Stimulated activated CD8-positive, alpha-beta memory T cell treated with anti-CD3 and anti-CD28 coated beads, Interleukin-4, amount 100 ng/mL, for 24 hours (primary cell): ENCODE results near the gene RNF41.
"Not testable (repeated sequence)": the region's sequence is repeated elsewhere in the genome, so short reads cannot be mapped to it uniquely, and the experiment has no call there.

ENCODE experiments used
- DNase-seq: peaks from one replicate; pipeline ENCODE4 v3.0.0-alpha.2; 2020; ENCODE audit warnings: low read depth

RNF41 gene

GRCh38 chr12:56208006-56208405 is 13.7 kb downstream of the RNF41 start:
- DNase-seq = no peak

DNA sequence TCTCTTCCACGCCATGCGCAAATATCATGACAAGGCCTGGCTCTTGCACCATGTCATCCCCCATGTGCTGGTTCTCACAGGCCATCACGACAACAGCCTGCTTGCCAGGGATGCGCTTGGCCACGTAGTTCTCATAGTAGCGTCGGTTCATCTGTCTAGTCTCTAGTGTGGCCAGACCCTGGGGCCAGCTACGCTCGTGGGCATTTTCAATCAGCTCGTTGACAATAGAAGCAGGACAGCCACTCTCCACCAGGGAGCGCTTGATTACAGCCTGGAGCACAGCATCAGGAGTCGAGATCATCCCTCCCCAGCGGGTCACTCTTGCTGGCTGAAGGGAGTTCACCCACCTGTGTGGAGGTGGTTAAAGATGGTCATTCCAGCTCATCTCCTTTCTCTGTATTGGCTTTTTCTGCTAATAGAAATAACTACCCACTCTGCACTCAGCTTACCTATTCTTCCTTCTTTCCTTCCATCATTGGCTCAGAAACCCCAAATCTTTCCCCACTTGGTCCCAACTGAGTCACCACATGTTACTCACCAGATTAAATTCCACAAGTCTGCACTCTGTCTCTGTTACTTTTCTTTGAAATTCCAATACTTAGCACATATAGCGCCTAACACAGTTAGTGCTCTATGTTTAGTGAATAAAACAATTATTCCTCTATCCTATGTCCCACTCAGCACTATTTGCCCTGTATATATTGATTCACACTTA is 15.1 kb downstream of the RNF41 start:
- no peak for DNase-seq

- no peak for DNase-seq
These were observed 16.3 kb downstream of the RNF41 start for GRCh38 chr12:56205445-56205844.

DNA sequence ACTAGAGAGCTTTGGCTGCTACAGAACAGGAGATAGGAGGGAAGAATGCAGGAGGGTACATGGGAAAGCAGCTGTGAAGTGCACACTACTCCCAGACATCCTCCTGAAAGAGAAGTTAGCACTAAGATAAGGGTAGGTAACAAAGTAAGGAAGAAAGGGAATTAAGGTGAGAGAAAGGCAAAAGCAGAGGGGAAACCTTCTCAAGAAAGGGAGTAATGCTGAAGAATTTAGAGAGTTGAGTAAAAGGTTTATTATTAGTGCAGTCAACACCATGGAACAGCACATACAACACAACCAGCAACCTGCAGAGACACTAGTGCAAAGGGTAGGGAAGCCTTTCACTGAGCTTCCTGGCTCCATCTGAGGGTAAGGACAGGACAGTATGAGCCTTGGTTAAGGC is 17.4 kb downstream of the RNF41 start:
- no peak for DNase-seq

GRCh38 chr12:56202838-56203237 is 18.9 kb downstream of the RNF41 start:
- no peak for DNase-seq

GRCh38 chr12:56202366-56202765 is 19.4 kb downstream of the RNF41 start:
- DNase-seq = no peak

DNA sequence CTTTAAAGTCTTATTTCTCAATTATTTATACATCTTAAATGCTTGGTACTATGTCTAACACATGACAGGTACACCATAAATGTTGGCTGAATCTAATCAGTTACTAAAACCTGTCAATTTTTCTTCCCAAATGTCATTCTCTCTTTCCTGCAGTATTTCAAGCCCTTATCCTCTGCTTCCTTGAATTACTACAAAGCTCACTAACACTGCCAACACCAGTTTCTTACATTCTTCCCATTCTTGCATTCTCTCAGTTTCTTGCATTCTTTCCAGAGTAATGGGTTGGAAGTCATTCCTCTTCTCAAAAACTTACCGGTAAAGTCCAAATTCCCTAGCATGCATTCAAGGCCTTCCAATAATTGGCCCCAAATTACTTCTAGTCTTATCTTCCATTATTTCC is 22.9 kb downstream of the RNF41 start:
- DNase-seq = no peak

- no peak for DNase-seq
These were observed 23.6 kb downstream of the RNF41 start for GRCh38 chr12:56197921-56198635.

GRCh38 chr12:56196818-56197550 is 24.7 kb downstream of the RNF41 start:
- not testable (repeated sequence) for DNase-seq

DNA sequence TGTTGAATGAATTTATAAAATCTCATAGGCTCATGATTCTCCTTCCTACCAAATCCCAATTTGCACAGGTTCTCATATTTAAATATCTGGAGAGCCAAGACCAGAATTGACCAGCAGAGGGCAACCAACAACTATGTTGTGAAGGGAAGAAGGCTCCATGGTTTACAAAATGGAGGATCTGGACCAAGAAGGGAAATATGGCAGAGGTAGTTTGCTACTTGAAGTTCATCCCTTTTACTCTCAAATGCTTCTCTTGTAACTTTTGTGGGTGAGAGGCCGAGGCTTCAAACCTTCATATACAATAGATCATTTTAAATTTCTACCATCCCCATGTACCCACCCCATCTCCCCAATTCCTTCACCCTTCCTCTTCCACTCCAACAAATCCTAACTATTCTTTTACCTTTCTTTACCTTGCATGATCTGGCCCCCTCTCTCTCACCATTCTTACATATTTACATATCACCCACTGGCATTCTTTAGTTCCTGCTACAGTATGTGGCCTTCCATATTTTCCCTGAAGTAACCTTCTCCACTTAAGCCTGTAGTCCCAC is 28.6 kb downstream of the RNF41 start:
- peak; percentile 47 for DNase-seq

DNA sequence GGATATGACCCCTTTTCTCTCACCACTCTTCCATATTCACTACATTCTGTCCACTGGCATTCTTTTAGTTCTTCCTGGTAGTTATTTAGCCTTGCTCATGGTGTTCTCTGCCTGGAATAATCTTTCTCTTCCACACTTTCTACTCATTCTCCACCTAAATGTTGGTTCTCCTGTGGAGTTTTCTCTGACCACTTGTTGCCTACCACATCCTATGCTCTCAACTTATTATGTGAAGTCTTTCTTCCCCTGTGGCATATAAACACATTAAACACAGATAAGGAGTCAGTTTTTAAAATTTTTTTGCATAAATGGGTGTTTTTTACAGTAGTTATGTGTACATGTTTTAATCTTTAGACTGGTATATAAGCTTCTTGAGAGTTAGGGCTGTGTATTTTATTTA is 29.1 kb downstream of the RNF41 start:
- DNase-seq = no peak

DNA sequence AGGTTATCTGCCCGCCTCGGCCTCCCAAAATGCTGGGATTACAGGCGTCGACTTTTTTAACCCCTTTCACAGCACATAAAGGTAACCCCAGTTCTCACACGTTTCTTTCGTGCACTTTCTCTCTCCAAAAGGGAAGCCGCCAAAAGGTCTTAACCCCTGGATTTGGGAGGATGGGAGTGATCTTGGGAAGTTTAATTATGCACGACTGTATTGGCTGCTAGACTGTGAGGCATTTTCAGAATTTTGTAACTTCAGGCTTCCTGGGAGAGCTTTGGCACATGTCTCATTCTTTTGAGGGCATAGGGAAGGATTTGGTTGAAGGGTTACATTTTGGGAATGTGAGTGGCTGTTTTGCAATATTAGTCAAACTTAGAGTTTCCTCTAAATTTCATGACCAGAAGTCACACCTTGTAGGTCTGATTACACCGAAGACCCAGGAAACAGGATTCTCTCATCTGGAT is 31.0 kb downstream of the RNF41 start:
- no peak for DNase-seq

DNA sequence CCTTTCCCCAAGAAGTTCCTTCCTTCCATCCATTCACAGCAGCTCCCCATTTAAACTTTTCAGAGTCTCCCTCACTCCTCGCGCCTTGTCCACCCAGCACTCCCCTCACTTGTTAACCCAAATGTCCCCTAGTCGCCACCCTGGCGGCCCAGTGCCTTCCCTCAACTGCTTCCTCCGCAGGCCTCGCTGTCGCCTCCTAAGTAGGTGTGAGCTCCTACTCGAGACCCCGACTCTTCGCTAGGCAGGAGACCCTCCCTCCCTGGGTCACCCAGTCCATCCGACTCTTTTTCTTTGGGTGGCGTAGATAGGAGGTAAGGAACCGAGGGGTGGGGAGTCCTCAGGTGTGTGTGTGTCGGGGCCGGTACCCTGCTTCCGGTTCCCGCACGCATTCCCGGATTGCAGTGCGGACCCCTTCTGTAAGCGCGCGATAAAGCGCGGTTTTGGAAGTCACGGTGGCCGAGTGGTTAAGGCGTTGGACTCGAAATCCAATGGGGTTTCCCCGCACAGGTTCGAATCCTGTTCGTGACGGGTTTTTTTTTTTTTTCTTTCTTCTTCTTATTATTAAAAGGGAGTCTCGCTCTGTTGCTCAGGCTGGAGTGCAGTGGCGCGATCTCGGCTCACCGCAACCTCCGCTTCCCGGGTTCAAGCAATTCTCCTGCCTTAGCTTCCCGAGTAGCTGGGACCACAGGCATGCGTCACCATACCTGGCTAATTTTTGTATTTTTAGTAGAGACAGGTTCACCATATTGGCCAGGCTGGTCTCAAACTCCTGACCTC is 31.6 kb downstream of the RNF41 start:
- DNase-seq = peak; percentile 76

GRCh38 chr12:56189099-56189917 is 32.4 kb downstream of the RNF41 start, which contains the start of gene SMARCC2:
Gene SMARCC2, minus strand, starts transcription at chr12:56189483. Its CDS starts 22 bp downstream, at chr12:56189461.
- peak; percentile 77 for DNase-seq

DNA sequence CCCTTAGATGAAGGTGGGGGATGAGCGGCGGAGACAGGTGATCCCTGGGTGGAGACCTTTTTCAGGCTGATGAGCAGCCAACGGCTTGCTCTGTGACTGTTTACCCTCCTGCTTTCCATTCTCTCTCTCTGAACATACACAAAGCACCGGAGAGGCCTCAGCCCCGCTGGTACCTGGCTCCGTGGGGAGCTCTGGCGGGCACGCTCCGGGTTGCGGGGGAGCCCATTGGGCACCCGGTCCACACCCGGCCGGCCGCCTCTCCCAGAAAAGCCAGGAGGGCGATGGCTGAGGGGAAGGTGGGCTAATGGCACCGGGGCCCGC is 33.0 kb downstream of the RNF41 start:
- DNase-seq = no peak

GRCh38 chr12:56188131-56188777 is 33.5 kb downstream of the RNF41 start:
- DNase-seq = no peak

- no peak for DNase-seq
These were observed 34.8 kb downstream of the RNF41 start for GRCh38 chr12:56186957-56187356.

DNA sequence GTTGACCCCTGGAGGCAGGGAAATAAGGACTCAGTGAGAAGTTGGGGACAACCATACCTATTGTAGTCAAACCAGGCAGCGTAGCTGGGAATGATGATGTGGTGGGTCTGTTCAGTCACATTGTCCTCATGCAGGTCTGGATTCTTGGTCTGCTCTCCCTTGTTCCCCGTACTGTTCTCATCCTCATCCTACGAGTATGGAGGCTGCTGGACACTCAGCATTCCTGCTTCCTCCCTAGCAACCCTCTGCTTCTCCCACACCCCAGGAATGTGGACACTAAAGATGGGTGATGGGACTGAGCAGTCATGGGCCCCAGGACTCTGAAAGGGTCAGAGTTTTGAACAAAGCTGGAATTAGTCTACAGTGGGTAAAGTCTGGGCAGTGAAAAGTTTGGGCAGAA is 43.4 kb downstream of the RNF41 start:
- DNase-seq = no peak

- no peak for DNase-seq
These were observed 48.9 kb downstream of the RNF41 start for GRCh38 chr12:56172839-56173238.

- no peak for DNase-seq
These were observed 52.4 kb downstream of the RNF41 start for GRCh38 chr12:56169229-56169759.
